Stimulated activated CD8-positive, alpha-beta memory T cell treated with anti-CD3 and anti-CD28 coated beads, Interleukin-15, amount 100 ng/mL, for 1 hour (primary cell): ENCODE results near the gene SMPD2.
A peak's percentile ranks its signal among the peaks of the same experiment; 100 is the strongest.

Experiments used
- DNase-seq: peaks from one replicate; pipeline ENCODE4 v3.0.0-alpha.2; 2020; ENCODE audit warnings: low read depth

SMPD2 gene

DNA sequence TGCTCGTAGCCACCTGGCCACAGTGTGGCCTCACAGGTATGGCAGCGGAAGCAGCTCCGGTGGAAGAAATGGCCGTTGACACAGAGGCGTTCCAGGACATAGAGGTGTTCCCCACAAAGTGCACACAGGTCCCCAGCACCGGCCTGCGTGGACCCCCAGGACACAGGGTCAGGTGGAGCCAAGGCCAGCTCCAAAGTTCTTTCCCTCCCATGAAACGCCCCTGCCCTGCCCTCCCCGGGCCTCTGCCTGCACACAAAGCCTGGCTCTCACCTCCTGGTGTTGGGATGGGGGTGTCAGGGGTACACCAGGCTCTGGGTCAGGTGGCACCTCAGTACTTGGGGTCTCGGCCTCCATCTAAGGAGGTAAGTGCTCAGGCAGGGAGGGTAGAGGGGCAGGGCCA lies 6.6 kb downstream of the SMPD2 start:
- no peak for DNase-seq

DNA sequence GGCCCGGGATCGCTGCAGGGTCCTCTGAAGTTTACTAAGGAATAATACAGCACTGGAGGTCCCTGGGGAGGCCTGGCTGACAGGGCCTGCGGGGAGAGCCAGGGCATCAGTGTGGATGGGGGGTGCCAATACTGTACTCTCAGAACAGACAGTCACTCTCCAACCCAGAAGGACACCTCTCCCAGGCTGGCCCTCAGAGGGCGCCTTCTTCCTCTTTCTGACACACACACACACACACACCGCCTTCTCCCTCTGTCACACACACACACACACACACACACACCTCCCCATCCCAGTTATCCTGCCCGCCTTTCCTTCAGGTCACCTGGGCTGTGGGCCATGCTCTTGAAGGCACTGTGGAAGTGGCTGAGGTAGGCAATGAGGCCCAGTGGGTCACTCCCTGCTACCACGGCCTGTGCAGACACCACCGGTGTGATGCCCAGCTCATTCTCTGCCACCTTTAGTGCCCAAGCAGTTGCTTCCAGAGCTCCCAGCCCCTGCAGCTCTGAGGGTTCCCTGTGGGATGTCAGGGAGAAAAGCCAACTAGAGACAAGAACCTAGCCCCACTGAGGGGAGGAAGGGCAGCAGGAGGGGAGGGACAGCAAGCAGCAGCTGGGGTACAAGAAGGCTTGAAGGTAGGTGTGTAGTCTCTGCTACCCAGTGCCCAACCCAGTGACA lies 7.5 kb downstream of the SMPD2 start:
- no peak for DNase-seq

- DNase-seq = no peak
These were observed 8.1 kb downstream of the SMPD2 start for GRCh38 chr6:109448615-109449014.

- no peak for DNase-seq
These were observed 8.7 kb downstream of the SMPD2 start for GRCh38 chr6:109449064-109449794.

GRCh38 chr6:109449795-109450673 lies 9.5 kb downstream of the SMPD2 start:
- DNase-seq = no peak

GRCh38 chr6:109450801-109451200 lies 10.3 kb downstream of the SMPD2 start:
- no peak for DNase-seq

DNA sequence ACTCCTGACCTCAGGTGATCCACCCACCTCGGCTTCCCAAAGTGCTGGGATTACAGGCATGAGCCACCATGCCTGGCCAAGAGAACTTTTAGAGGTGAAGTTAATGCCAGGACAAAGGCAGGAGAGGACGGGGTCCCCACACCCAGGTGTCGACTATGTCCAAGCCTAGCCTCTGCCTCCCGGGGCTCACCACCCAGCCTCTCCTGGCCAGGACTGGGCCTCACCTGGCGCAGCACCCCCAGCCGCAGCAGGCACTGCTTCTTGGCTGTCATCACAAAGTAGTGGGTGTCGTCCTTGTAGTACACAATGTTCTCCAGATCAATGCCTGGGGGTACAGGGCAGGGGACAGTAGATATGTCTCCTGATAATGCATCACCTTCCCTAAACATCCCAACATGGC lies 10.9 kb downstream of the SMPD2 start:
- DNase-seq = no peak

DNA sequence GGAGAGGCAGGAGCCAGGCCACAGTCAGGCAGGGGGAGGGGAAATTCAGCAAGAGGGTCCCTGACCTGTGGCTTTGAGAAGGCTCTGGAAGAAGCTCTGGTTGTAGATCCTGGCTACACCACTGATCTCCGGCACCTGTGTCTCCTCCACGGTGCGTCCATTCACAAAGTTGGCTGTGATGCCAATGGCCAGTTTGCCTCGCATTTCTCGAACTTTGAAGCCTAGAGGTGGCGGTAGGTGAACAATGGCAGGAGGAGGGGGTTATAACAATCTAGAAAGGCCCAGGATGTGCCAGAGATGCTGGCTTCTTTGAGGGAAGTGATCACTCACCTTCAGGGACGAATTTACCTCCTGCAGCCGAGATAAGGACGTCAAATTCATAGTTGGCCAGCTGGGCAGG lies 11.7 kb downstream of the SMPD2 start:
- DNase-seq = no peak

DNA sequence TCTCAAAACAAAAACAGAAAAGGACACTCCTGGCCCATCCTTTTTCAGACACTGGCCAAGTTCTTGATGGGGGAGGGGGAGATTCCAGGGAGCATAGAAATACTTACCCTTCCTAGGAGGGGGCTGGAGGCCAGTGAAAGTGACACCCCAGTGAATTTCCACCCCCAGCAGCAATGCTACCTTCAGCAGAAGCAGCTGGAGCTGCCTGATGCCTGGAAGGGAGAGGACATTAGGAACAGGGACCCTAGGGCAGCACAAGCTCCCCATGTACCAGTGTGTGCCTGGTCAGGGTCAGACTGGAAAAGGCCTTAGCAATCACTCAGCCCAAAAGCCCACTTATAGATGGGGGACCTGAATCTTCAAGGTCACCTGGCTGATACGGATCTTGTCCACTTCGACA lies 12.6 kb downstream of the SMPD2 start:
- no peak for DNase-seq

DNA sequence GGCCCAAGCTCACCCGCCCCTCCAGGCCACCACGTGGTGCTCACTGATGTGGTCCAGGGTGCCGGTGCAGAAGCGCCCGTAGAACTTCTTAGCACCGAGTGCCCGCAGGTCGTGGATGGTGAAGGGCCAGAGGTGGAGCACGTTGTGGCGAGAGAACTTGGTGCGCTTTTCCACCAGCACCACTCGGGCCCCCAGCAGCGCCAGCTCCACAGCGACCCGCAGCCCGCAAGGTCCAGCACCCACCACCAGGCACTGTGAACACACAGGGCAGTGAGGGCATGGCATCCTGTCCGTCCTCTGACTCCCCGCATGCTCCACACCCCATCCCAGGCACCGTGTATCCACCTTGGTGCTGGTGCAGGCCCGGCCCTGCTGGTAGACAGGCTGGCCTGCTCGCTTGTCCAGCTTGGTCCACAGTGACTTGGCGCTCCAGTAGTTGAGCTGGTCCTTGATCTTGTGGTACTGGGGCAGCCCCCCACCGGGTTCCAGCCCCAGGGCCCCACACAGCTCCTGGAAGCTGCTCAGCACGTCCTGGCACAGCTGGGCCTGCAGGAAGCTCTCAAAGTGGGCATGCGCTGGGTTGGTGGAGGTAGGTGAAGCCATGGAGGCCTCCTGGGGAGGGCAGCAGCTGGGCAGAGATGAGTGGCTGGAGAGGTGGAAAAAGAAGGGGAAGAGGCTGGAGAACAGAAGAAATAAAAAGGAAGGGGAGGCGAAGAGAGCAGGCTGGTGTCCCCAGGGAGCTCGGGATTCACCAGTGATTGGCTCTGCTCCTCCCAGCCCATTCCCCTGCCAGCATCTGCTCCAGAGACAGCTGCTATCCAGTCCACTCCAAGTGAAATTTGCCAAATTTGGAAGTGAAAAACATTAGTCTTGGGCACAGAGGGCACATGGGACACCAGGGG lies 13.3 kb downstream of the SMPD2 start:
- DNase-seq = no peak

DNA sequence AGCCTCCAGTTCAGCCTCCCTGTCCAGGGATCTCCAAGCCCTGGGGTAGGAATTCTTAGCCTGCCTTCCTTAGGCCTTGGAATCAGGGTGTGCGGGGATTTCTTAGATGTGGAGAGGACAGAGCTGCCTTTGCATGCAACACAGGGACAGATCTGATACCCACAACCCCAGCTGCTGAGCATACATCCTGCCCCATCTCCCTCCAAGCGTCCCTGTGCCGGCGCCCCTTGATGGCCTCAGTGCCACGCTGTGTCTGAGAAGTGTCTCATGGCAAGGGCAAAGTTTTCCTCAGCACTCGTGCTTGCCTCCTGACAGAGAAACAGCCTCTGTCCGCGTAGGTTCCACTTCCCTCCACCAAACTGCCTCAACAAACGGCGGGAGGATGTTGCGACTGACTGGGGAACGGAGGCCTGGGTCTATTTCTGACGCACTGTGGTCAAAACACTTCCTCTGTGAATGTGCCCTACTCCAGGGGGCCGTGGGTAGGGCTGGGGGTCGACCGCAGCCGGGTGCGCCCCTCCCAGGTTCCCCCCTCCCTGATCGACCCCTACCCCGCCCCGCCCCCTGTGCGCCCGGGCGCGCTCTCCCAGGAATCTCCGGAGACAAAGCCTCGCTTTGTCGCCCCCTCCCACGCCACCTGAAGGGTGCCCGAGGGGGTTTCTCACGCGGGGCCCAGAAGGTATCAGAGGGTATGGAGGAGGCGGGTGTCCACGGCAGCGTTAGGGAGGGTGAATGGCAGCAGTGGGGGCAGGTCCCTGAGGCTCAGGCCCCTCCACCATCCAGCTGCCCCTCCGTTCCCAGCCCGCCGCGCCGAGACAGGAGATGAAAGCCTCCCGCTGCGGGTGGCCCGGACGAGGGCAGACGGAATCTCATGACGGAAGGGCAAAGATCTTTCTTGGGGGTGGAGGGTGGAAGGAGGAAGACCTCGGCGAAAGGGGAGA lies 14.2 kb downstream of the SMPD2 start:
- DNase-seq = peak; percentile 41

GRCh38 chr6:109455437-109456110 lies 15.1 kb downstream of the SMPD2 start, which contains the start of gene MICAL1:
Gene MICAL1, minus strand, starts transcription at chr6:109455772. Its CDS starts 1,576 bp downstream, at chr6:109454196.
- DNase-seq = peak; percentile 35

- DNase-seq = no peak
These were observed 15.6 kb downstream of the SMPD2 start for GRCh38 chr6:109456111-109456583.

- no peak for DNase-seq
These were observed 16.4 kb downstream of the SMPD2 start for GRCh38 chr6:109456710-109457561.

GRCh38 chr6:109457562-109457996 lies 17.1 kb downstream of the SMPD2 start:
- no peak for DNase-seq

GRCh38 chr6:109458774-109459531 lies 18.4 kb downstream of the SMPD2 start:
- no peak for DNase-seq

DNA sequence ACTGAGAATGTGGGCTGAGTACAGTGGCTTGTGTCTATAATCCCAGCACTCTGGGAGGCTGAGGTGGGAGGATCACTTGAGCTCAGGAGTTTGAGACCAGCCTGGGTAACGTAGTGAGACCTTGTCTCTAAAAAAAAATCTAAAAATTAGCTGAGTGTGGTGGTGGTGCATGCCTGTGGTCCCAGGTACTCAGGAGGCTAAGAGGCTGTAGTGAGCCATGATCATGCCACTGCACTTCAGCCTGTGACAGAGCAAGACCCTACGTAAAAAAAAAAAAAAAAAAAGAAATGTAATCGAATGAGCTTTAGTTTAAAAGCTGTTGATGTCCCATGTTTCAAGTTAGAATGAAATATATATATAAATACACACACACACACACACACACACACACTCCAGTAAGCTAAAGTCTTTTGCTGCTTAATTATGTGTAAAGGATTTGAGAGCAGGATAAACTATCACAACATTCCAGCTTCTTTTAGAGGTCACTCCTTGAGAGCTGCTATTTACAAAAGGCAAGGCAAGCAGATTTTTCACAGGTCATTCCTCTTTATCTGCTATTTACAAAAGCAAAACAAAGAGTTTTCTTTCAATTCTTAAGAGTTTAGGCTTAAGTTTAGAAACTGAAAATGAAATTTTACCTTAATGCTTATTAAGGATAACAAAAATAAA lies 19.8 kb downstream of the SMPD2 start:
- no peak for DNase-seq
